Upper lobe of left lung (tissue), 6 donors: ENCODE results near the gene GDF2. TPM values are rescaled to one million over a fixed set of nuclear protein-coding genes. Genes with fewer than 3 reads are reported as not detected.

Experiments used
- ATAC-seq, 2 donors: fragments of 200-7000 bp; cut with Tn5 transposase; one replicate each; pipeline ENCODE4 v1.9.1; 2022; ENCODE audit warnings: mild to moderate bottlenecking in 2 of 2, moderate library complexity in 2 of 2; ENCODE audit not compliant: low FRiP score in 2 of 2
- DNase-seq, 2 donors: peaks; one replicate each; pipeline ENCODE4 v3.0.0-alpha.2; 2019 to 2020
- H3K27ac ChIP-seq, 4 donors: fragments of 200-600 bp; sonication (generic); one replicate each; pipeline ENCODE4 v1.5.1; 2016 to 2019
- H3K27me3 ChIP-seq, 4 donors: fragments of 200-600 bp; sonication (generic); one replicate each; pipeline ENCODE4 v1.5.1; 2017 to 2019
- H3K36me3 ChIP-seq, 4 donors: fragments of 200-600 bp; sonication (generic); one replicate each; pipeline ENCODE4 v1.5.1; 2016 to 2019
- H3K4me1 ChIP-seq, 4 donors: fragments of 200-600 bp; sonication (generic); one replicate each; pipeline ENCODE4 v1.5.1; 2018 to 2019
- H3K4me3 ChIP-seq, 4 donors: fragments of 200-600 bp; sonication (generic); one replicate each; pipeline ENCODE4 v1.5.1; 2017 to 2019; ENCODE audit warnings: mild to moderate bottlenecking in 2 of 4, moderate library complexity in 1 of 4
- H3K9me3 ChIP-seq, 4 donors: fragments of 200-600 bp; sonication (generic); one replicate each; pipeline ENCODE4 v1.5.1; 2018 to 2019
- EP300 ChIP-seq, 4 donors: sonication (generic); formaldehyde crosslinking; IDR thresholded peaks; one replicate each; pipeline ENCODE4 v1.5.1; 2017; ENCODE audit warnings: antibody characterized with exemption in 4 of 4, control low read depth in 2 of 4
- POLR2A ChIP-seq, 4 donors: fragments of 450-650 bp; IDR thresholded peaks; one replicate each; pipeline ENCODE4 v1.5.1; 2016 to 2017; ENCODE audit warnings: antibody characterized with exemption in 4 of 4, mild to moderate bottlenecking in 2 of 4
- POLR2AphosphoS5 ChIP-seq, 2 donors: sonication (generic); formaldehyde crosslinking; IDR thresholded peaks; one replicate each; pipeline ENCODE4 v1.5.1; 2017; ENCODE audit warnings: antibody characterized with exemption in 2 of 2
- WGBS, 2 donors: methylation state at CpG; one replicate each; pipeline ENCODE4 v1.1.5; 2017 to 2018; 5-methylcytosine and 5-hydroxymethylcytosine counted together
- total RNA-seq, 6 donors: library from RNA; depleted of rRNA in 4 of 6; stranded (reverse); fragments of >200 nt in 4 of 6; gene quantifications; one replicate each; pipeline versions ENCODE4 v1.1.0 to v1.2.1, GENCODE V29; 2016 to 2021
- TF ChIP-seq, protein P1 (sequence below), 6 experiments: fragments of 450-650 bp in 4 of 6; fragments of 200-600 bp in 2 of 6; sonication (generic) in 2 of 6; IDR thresholded peaks; one replicate each; pipeline ENCODE4 v1.5.1; 2016 to 2019; ENCODE audit warnings: antibody characterized with exemption in 6 of 6
- donor health status: DM: no; HTN: no; CAD: no; lungs with moderate emphysema.
- donor health status: DM: no; HTN: yes; CAD: no; lungs with severe emphysema.

GDF2 gene
- total RNA-seq, 6 donors from 2014 or later = not detected

DNA sequence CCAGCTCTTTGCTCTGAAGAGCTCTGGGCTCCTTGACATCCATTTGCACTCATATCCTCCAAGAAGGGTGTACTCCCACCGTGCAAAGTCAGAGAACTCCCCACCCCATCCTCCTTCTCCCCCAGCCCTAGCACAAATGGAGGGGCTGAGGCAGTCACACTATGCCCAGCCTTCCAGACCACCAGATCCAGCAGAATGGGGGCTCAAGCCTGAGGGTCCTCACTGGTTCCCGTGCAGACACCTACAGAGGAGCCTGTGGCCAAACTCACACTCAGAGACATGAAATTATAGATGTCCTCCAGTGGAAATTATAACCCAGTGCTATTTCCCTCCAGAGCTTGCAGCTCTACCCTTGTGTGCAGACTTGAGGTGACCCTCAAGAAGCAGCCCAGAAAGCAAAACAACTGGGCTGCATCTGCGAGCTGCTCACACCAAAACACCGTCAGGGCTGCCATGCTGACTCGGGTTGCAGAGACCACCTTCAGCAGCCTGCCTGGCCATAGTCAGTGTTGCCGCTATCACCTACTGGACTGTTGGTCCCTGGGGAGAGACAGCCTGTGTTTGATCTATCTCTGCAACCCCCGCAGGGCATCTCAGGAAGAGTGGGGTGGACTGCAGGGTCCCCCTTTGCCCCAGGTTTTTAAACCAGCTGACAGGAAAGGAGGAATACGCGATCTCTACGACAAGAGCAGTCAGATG, 54.4 kb downstream of the GDF2 start:
- Histone ChIP-seq H3K27me3 (no peaks in the 10 kb centered on the region), H3K36me3 (no peaks in the 10 kb centered on the region), H3K4me3 (no peak overlapping the region), H3K9me3 (no peaks in the 10 kb centered on the region), H3K27ac (no peak overlapping the region), H3K4me1 (no peaks in the 10 kb centered on the region)
- ATAC-seq (no peak), DNase-seq (no peak)
- TF ChIP-seq, protein P1, sequence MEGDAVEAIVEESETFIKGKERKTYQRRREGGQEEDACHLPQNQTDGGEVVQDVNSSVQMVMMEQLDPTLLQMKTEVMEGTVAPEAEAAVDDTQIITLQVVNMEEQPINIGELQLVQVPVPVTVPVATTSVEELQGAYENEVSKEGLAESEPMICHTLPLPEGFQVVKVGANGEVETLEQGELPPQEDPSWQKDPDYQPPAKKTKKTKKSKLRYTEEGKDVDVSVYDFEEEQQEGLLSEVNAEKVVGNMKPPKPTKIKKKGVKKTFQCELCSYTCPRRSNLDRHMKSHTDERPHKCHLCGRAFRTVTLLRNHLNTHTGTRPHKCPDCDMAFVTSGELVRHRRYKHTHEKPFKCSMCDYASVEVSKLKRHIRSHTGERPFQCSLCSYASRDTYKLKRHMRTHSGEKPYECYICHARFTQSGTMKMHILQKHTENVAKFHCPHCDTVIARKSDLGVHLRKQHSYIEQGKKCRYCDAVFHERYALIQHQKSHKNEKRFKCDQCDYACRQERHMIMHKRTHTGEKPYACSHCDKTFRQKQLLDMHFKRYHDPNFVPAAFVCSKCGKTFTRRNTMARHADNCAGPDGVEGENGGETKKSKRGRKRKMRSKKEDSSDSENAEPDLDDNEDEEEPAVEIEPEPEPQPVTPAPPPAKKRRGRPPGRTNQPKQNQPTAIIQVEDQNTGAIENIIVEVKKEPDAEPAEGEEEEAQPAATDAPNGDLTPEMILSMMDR (IDR thresholded peaks at IDR 0.05) = no peak
- TF ChIP-seq POLR2A (IDR thresholded peaks at IDR 0.05) (no peak), EP300 (IDR thresholded peaks at IDR 0.05) (no peak), POLR2AphosphoS5 (IDR thresholded peaks at IDR 0.05) (no peak)
- WGBS, 2 donors = 76 to 78% methylated on average over 9 to 10 of the region's 10 CpGs

Other genes starting within 250 kb of the GDF2 start
- 10 to 100 TPM in 2 of 6 donors, 1 to 10 TPM in 4; 1.8 to 23.4 (median 7.8) TPM for gene GDF10, start 22.3 kb upstream of the GDF2 start, total RNA-seq
- not detected for gene RBP3, start 25.9 kb downstream of the GDF2 start, total RNA-seq
- under 1 TPM in 4 of 6 donors, not detected in 2; 0.15 to 0.66 (median 0.28) TPM for gene ZNF488, start 61.8 kb downstream of the GDF2 start, total RNA-seq
- gene ANXA8, start 161.7 kb downstream of the GDF2 start, total RNA-seq = 10 to 100 TPM in 3 of 6 donors, 1 to 10 TPM in 3; 4.2 to 25.6 (median 10.7) TPM
- gene FAM25G, start 169.2 kb downstream of the GDF2 start, total RNA-seq = not detected
- gene AGAP9, start 201.2 kb downstream of the GDF2 start, total RNA-seq = 10 to 100 TPM in 2 of 6 donors, 1 to 10 TPM in 4; 3.6 to 40.9 (median 8.5) TPM